Stimulated activated CD8-positive, alpha-beta memory T cell treated with anti-CD3 and anti-CD28 coated beads, Interleukin-4, amount 100 ng/mL, for 4 hours (primary cell): Measurements from ENCODE around the gene MUTYH.
"Not testable (repeated sequence)": the region's sequence is repeated elsewhere in the genome, so short reads cannot be mapped to it uniquely, and the experiment has no call there.

ENCODE experiments used
- DNase-seq, 2 donors: peaks; one replicate each; pipeline ENCODE4 v3.0.0-alpha.2; 2020; ENCODE audit warnings: low read depth in 2 of 2, low spot score in 1 of 2

MUTYH gene

GRCh38 chr1:45339789-45340558 is at the start of gene MUTYH, which contains the start of gene TOE1:
Gene MUTYH, minus strand, starts transcription at chr1:45340440. Its CDS starts 5,935 bp downstream, at chr1:45334505.
Gene TOE1, plus strand, starts transcription at chr1:45340170. Its CDS starts 83 bp downstream, at chr1:45340253.
- peak; percentile 81 to 84 for DNase-seq

- no peak for DNase-seq
Observed at GRCh38 chr1:45386219-45386618, 46.0 kb upstream of the MUTYH start.

GRCh38 chr1:45385302-45385701 is 45.1 kb upstream of the MUTYH start:
- DNase-seq = no peak

- DNase-seq = not testable (repeated sequence)
Observed at GRCh38 chr1:45384213-45384612, 44.0 kb upstream of the MUTYH start.

DNA sequence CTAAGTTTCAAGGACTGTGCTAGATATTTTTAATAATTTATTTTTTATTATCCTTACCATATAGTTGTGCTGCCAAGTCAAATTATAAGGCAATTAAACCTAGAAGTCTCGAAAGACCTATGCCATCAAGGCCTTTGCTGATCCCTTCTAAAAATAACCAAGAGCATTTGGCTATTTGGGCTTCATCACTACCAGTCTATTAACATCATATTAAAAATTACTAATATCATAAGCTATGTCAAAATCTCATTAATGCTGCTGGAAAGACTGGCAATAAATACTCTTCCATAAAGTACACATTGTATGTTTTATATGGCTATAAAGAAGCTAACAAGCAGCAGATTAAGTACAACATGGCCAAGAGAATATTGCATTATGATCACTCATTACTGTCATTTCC is 43.0 kb upstream of the MUTYH start:
- no peak for DNase-seq

DNA sequence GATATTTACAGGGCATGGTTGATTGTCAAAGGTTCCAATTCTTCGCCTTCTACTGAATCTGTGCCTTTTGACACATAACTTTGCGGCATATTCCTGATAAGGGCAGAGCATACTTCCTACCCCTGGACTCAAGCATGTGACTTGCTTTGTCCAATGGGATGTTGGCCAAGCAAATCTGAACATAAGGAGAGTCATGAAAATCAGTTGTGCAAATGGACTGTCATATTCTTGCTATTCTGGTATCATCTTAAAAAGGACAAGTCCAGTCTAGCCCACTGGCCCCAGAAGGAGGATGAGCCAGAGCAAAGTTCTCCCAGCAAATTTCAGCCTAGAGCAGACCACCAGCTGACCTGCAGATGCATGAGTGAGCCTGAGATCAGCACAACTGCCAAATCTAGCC is 41.0 kb upstream of the MUTYH start:
- DNase-seq = no peak

DNA sequence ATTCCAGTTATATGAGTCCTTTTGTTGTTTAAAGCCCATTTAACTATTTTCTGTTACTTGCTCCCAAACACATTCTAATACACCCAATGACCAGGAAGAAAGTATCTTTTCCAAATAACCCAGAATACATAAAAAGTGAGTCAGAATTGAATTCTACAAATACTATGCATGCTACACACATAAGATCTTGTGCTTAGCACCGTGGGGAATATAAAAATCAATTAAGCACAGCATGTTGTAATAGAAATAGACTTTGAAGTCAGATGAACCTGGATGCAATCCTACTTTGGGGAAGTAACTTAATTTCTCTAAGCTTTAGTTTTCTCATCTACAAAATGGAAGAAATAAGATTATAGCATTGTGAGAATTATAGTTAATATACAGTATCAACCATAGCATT is 40.5 kb upstream of the MUTYH start:
- DNase-seq = no peak

DNA sequence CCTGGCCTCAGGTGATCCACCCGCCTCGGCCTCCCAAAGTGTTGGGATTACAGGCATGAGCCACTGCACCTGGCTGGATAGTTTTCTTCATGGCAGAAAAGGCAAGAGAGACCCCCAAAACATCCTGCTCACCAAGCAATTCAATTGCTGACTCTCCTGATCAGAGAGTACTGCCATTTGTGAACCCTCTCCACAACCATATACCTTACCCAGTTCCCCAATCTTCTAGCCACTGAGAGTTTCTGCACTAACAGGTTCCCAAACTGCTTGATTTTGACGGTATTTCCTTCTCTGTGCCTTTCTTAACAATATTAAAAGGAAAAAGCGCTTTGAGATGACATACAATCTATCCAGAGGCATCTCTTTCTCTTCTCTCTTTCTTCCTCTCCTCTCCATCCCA is 39.9 kb upstream of the MUTYH start:
- DNase-seq = no peak

DNA sequence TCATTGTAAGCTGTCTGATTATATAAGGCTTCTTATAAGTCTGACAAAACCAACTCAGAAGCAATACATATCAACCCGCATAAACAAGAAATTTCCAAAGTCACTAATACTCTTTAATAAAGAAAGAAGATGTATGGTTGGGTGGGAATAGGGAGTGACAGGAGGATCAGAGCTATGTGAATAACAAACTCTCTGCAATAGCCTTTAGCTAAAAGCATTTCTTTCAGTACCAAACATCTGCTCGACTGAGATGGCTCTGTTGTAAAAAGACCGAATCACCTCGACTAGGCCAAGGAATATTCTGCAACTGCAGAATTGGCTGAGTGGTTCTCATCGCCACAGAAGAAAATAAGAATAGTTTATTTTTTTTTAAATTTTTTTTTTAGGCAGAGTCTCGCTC is 39.3 kb upstream of the MUTYH start:
- DNase-seq = no peak

DNA sequence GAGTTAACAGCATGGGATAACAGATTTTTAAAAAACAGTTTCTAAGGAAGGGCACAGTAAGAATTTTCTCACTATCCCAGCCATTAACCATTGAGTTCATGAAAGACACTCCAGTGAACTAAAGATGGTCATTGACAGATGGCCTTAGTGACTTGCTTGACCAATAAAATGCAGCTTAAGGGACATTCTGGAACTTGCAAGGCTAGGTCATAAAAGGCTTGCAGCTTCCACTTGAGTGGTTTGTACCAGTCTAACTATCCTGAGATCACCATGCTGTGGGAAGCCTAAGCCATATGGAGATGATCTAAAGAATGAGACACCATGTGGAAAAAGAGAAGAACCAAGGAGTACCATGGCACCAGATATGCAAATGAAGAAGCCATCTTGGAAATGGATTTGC is 37.9 kb upstream of the MUTYH start:
- DNase-seq = no peak

GRCh38 chr1:45375104-45376090 is 35.2 kb upstream of the MUTYH start:
- no peak for DNase-seq

DNA sequence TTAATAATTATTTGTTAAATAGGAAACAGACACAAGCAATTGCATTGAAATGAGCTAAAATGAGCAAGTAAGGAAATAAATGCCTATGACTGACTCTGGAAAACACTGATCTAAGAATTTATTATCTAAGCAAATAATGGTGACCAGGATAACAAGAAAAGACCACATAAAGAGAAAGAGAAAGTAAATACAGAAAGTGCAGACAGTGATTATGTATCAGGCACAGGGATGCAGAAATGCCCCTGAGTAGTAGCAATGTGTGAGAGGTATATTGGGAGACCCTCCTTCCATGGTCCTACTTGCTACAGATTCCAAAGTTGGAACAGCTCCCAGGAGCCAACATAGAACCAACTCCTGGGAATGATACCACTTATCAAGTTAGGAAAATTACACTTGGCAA is 33.3 kb upstream of the MUTYH start:
- no peak for DNase-seq

- DNase-seq = no peak
Observed at GRCh38 chr1:45370575-45370974, 30.3 kb upstream of the MUTYH start.

GRCh38 chr1:45365051-45365450 is 24.8 kb upstream of the MUTYH start:
- DNase-seq = no peak

- DNase-seq = no peak
Observed at GRCh38 chr1:45364294-45364693, 24.1 kb upstream of the MUTYH start.

- DNase-seq = not testable (repeated sequence)
Observed at GRCh38 chr1:45360981-45361380, 20.7 kb upstream of the MUTYH start.

GRCh38 chr1:45359882-45360513 is 19.8 kb upstream of the MUTYH start:
- DNase-seq = peak in 1 of 2 donors; percentile 15

- no peak for DNase-seq
Observed at GRCh38 chr1:45356186-45356585, 15.9 kb upstream of the MUTYH start.

GRCh38 chr1:45355683-45356082 is 15.4 kb upstream of the MUTYH start:
- DNase-seq = no peak

GRCh38 chr1:45354838-45355237 is 14.6 kb upstream of the MUTYH start:
- no peak for DNase-seq

DNA sequence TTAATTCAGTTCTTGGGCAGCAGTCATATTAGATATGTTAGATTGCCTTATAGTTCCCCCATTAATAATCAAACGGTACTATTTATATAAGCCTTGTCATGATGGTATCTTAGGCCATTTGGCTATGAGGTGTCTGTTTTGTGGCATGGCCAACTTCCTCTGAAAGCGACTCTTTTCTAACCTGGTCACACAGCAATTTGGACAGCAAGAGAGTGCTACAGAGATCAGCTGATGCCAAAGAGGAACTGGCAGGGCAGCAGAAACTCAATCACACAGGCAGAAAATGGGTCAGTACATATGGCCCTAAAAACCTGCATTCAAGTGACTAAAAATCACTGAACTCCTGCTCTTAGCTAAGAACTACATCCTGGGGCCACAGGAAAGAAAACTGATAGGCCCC is 13.4 kb upstream of the MUTYH start:
- DNase-seq = no peak

GRCh38 chr1:45351508-45351907 is 11.3 kb upstream of the MUTYH start:
- no peak for DNase-seq
